ENCODE measurements around the gene RHEB.
A peak's percentile ranks its signal among the peaks of the same experiment; 100 is the strongest.

Gene RHEB

DNA sequence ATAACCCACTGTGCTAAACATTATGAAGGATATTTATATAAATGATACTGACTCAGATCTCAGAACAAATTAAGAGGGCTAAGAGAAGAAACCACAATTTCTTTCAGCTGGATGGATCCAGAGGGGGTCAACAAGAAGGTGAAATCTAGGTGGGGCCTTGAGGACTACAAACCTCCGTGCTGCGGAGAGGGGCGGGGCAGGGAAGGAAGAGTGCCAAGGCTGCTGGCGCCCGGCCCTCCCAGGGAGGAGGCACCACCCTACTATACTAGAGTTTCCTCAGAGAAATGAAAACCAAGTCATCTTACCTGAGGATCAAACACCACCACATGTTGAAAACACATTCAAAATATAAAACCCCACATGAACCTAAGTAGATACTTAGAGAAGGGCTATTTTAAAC lies 50.4 kb downstream of the RHEB start:
- no peak for DNase-seq

DNA sequence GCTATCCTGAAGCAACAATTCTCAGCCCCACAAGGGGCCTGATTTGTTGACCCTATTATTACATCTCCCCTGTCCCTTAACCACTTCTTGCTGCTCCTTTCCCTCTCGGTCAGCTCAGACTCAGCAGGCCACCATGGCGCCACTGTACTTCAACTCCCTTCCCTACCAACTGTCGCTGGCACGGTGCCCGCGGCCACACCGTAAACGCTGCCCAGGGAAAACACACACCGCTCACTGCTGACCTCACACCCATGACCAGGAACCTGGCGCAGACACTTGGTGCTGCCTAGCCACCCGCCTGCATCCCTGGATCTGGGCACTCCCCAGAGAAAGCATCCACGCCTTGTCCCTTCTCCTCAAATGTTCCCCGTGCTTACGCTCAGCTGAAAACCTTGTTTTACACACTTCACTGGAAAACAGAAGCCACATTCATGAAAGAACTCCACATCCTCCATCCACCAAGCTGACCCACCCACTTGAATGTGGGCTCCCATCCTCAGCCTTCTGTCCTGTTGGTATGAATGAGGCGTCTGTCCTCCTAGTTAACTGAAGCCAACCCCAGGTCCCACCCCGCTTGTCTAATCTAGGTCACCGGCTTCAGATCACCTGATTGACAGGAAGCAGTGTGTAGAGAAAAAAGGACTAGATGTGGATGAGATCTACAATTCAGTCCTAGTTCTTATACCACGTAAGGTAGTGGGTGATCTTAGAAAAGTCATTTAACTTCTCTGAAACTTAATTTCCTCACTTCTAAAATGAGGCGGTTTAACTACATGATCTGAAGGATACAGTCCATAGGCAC lies 51.3 kb downstream of the RHEB start:
- peak; percentile 12 for DNase-seq

DNA sequence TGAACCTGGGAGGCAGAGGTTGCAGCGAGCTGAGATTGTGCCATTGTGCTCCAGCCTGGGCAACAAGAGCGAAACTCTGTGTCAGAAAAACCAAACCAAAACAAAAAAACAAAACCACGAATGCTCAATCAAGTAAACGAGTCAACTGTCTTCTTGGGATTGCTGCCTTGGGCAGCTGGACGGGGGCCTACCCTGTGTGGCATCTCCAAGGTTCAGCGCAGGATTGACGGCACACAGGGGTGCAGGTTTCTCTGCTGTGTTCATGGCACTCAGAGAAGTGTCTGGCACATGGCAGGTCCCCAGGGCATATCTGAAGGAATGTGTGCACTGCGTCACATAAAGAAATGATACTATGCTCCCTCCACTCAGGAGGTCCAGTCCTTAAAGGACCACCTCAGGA lies 54.5 kb downstream of the RHEB start:
- DNase-seq, result no peak

DNA sequence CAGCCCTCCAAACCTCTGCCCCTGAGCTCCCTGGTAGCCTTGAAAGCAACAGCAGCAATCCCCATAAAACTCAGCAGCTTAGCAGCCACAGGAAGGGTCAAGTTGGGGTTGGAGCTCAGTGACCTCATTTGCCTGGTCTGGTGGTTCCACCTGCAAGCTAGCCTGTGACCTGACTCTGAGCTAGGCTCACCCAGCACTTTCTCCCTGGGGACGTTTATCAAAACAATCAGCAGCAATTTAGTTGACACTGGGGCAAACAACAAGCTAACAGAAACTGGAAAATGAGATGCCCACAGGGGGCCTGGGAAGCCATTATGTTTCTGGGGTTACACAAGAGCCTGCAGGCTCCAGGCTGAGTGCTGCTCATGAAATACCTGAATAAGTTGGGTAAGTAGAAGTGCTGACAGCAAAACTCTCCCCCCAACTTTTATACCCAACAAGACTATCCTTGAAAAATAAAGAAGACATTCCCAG lies 57.4 kb downstream of the RHEB start:
- no peak for DNase-seq

DNA sequence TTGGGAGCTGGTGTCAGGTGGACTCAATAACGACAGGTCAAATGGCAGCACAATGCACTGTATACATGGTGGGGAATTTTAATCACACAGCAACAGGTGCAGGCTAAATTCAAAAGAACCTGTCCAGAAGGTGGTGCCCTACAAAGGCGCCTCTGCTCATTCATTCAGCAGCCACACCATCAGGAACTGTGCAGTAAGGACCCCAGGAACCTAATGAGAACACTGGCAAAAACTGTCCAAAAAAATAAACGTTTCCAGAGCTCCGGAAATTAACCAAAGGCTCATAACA lies 57.8 kb downstream of the RHEB start:
- DNase-seq, result no peak

DNA sequence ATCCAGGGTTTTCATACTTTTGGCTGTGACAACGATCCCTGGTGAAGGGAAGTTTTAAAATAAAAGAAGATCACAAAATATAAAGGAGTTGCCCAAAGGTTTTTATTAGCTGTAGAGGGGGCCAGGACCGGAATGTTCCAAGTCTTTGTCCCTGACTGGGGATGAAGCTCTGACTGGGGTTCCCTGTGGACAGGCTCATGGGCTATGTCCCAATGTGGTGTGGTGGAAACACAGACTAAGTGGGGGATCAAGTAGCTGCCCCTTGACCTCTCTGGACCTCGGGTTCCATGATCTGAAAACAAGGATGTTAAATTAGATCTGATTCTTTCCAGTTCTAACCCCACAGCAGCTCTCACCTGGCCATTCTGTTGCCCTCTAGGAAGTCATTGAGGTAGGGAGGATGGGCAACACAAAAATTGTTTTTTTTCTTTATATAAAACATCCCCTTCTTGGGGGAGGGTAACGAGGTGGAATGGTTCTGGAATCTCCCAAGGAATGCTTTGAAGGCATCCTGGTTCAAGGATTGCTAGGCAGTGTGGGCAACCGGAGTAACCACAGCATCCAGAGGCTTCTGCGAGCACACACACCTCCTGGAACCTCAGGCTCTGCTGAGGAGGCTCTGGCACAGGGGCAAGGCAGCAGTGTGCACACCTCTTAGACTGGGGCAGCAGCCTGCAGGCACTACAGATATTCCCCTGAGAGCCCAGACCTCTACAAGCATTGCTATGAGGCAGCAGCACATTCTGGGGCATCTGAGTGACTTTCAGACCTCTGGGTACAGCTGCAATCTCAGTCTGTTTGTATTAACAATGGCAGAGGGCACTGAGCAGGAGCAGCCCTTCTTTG lies 58.4 kb downstream of the RHEB start:
- no peak for DNase-seq

DNA sequence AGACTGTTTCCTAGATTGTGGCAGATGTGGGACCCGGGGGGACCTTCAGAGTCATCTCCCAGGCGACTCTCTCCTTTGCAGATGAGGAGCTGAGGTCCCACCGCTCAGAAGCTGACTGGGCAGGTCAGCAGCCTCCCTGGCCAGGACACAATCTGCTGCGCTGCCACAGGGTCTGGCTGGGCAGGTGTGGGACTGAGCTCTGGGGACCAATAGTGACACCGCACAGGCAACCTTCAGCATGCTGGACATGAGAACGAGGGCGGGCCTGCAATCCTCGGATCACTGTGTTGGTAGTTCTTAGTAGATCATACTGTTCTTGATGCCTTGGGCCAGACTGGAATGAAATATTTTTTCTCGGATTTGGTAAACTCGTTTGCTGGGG lies 59.2 kb downstream of the RHEB start:
- DNase-seq, result no peak

DNA sequence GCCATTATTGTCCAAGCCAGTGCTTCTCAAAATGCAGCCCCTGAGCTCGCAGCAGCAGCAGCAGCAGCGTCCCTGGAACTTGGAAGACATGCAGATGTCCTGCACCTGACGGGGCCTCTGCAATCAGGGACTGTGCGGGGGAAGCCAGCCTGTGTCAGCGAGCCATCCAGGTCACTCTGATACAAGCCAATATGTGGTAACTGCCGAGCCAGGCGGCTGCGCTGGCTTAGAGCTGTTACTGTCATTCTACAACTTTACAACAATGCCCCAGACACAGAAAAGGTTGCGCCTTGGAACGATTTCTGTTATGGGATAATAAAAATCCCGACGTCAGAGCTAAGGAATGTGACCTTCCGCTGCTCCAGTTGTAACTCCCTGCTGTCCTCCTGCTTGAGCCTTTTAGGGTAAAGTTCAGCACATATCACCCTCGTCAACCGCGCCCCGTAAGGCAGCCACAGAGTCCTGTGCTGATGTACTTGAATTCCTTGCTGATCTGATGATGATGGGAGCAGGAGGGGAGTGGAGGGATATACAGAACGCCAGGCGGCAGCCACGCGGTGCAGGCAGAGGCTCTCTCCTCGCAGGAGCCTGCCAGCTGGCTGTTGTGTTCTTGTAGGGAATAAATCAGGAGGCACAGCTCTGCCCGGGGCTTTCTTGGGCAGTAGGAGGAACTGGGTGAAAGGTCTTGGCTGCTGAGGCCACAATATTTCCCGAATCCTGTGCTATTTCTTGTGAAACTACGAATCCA lies 59.8 kb downstream of the RHEB start:
- no peak for DNase-seq

DNA sequence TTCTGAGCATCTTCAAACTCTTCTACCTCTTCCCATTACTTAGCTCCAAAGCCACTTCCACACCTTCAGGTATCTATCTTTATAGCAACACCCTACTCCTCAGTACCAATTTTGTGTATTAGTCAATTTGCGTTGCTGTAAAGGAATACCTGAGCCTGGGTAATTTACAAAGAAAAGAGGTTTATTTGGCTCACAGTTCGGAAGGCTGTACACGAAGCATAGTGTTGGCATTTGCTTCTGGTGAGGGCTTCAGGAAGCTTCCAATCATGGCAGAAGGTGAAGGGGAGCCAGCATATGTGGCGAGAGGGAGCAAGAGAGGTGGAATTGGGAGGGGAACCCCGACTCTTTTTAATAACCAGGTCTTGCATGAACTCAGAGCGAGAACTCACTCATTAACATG lies 62.2 kb downstream of the RHEB start:
- DNase-seq, result no peak

DNA sequence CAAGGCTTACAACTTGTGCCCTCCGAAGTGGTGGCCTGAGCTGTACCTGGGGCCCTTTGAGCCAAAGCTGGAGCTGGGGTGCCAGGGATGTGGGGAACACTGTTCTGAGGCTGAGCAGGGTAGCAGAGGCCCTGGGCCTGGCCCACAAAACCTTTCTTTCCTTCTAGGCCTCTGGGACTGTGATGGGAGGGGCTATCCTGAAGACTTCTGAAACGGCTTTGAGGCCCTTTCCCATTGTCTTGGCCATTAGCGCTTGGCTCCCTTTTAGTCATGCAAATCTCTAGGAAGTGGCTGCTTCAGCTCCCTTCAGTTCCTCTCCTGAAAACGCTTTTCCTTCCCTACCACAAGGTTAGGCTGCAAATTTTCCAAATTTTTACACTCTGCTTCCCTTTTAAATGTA lies 62.9 kb downstream of the RHEB start:
- DNase-seq, result no peak

DNA sequence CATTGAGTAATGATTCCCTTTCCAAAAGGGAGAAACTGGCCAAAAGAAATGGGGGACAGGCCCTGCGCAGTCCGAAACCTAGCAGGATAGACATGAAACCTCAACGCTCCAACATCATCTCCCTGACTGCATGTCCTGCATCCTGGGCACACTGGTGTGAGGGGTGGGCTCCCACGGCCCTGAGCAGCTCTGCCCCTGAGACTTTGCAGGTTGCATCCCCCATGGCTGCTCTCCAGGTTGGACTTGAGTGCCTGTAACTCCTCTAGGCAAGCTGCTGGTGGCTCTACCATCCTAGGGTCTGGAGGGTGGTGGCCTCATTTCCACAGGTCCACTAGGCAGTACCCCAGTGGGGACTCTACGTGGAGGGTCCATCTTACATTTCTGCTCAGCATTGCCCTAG lies 63.4 kb downstream of the RHEB start:
- DNase-seq, result no peak

DNA sequence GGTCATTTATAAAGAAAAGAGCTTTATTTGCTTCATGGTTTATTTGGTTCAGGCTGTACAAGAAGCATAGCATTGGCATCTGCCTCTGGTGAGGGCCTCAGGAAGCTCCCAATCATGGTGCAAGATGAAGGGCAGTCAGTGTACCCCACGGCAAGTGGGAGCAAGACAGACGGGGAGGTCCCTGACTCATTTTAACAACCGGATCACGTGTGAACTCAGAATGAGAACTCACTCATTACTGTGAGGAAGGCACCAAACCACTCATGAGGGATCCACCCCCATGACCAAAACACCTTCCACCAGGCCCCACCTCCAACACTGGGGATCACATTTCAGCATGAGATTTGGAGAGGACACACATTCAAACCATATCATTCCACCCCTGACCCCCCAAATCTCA lies 64.0 kb downstream of the RHEB start:
- no peak for DNase-seq

DNA sequence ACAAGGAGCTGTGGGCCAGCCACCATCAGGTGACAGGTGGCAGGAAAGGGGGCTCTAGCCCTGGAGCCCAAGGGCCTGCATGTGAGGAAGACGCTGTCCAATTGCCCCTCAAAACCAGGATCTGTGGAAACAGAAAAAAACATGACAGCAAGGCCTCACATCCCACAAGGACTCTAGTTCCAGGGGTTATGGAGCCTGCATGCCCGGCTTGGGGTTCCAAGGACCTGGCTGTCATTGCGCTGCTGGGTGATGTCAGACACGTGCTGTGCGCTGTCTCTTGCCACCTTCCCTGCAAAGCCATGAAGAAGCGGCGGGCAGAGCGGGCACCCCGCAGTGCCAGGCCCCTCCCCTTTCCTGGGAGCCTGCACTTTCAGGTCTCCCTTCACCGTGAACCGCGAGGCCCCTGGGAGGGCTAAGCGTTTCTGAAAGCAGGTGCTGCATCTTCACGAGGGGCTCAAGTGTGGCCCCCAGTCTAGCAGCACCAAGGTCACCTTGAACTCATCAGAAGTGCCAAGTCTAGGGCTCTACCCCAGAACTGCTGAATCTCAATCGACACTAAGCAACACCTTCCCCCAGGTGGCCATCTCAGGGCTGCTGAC lies 64.7 kb downstream of the RHEB start:
- no peak for DNase-seq

DNA sequence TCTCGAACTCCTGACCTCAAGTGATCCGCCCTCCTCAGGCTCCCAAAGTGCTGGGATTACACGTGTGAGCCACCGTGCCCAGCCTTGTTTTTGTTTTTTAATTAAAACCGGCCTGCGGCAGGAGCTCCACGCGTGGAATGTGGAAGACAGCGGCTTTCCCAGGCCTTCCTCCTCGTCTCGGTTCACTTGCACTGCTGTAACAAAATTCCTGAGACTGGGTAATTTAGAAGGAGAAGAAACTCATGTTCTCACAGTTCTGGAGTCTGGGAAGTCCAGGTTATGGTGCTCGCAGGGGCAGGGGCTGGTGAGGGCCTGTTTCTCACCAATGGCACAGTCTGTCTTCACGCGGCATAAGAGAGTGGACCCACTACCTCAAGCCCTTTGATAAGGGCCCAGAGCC lies 65.4 kb downstream of the RHEB start:
- no peak for DNase-seq

DNA sequence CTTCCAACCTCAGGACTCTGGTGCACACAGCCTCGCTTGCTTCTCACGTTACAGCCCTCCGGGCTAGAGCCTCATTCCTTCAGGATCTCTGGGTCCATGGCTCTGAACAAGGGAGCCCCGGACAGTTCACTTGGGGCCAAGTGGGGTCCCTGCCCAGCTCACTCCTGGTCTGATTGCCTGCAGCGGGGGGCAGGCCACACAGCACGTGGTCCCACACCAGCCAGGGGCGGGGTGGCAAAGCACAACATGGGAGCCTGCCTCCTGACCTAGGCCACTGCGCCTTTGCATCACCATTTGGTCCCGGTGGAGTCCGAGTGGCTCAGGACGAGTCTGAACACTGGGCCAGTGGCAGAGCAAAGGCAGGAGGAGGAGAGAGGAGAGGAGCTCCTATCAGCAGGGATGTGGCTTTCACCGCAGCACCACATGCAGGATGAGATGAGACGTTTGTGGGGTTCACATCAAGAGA lies 66.3 kb downstream of the RHEB start:
- DNase-seq, result peak; percentile 19

DNA sequence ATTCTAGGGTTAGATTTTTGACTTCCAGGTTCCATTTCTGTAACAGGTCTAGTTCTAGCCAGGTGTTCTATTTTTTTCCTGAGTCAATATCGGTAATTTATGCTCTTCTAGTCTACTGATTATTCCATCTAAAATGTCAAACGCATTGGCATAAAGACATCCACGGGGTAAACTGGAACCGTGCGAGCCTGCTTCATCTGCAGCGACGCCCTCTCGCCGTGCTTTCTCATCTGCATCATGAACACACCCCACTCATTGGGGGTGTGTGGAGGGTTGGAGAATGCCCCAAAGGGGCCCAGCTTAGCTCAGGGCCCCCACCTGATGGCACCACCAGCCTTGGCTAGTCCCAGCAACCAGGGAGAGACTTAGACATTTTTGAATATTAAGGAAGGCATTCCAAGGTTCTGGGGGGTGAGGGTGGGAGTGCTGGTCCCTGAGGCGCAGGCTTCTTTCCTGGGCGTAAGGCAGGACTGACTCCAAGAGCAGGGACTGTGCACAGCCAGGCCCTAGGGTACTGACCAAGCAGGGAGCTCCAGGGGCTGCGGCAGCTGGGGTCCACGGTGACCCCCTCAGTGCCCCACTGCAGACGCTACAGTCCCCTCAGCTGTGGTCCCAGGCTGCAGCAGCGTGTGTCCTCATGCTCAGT lies 66.9 kb downstream of the RHEB start:
- DNase-seq, result no peak

DNA sequence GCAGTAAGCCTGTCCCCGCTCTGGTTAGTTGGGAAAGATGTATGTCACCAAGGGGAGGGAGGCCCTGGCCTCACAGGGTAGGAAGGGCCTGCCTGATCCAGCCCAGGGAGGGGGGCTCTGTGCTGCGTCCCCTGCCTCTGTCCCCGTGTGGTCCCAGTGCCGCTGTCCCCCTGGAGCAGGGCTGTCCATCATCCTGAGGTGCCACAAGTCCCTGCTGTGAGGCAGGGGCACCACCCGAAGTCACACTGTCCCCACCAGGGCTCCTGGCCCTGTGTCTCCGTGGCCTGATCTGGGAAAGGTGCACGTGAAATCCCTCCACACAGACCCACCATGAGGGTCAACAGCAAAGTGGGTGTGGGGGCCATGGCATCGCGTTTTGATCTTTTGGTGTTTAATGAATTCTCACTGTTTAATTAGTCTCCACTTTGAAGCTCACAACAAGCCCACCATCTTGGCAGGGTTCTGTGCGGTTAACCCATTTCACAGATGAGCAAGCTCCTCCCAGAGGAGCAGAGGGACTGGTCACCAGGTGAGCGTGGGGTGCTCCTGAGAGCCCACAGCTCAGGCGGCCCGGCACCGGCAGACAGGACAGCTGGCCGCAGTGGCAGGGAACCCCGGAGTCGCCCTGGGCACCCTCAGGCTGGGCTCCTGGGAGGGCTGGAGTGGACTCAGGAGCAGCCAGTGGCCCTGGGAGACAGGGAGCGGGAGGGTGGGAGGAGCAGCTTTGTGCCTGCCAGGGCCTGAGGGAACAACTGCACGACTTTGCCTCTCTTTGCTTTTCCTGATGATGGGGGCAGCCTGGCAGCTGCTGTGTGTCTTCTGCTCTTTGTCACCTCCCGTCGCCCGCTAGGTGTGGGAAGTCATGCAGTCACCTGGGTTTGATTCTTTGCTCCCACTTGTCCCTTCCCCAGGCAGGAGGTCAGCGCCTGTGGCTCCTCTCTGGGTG lies 67.8 kb downstream of the RHEB start:
- DNase-seq, result no peak

DNA sequence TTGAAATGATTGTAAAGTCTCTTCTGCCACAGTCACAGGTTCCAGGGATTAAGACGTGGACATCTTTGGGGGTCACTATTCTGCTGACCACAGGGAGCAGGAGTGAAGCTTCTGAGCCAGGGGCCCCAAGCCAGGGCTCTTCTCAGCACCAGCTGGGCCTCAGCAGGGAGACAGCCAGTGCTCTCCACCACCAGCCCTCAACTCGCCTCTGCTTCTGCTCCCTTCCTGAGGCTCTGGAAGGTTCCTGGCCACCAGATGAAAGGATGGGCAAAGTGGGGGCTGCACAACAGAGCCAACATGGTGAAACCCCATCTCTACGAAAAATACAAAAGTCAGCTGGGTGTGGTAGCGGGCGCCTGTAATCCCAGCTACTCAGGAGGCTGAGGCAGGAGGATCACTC lies 68.5 kb downstream of the RHEB start:
- no peak for DNase-seq

DNA sequence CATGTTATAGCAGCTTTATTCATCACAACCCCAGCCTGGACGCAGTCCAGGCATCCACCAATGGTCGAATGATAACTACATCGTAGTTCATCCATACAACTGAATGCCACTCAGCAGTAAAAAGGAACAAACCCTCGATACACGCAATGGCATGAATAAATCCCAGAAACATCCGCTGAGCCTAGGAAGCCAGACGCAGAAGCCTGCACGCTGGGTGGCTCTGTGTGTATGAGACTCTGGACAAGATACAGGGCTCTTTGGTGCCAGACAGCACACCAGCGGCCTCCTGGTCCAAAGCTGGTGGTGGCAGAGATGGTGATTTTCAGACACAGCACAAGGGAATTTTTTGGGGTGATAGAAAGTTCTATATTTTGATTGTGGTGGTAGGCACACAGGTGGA lies 69.7 kb downstream of the RHEB start:
- no peak for DNase-seq

DNA sequence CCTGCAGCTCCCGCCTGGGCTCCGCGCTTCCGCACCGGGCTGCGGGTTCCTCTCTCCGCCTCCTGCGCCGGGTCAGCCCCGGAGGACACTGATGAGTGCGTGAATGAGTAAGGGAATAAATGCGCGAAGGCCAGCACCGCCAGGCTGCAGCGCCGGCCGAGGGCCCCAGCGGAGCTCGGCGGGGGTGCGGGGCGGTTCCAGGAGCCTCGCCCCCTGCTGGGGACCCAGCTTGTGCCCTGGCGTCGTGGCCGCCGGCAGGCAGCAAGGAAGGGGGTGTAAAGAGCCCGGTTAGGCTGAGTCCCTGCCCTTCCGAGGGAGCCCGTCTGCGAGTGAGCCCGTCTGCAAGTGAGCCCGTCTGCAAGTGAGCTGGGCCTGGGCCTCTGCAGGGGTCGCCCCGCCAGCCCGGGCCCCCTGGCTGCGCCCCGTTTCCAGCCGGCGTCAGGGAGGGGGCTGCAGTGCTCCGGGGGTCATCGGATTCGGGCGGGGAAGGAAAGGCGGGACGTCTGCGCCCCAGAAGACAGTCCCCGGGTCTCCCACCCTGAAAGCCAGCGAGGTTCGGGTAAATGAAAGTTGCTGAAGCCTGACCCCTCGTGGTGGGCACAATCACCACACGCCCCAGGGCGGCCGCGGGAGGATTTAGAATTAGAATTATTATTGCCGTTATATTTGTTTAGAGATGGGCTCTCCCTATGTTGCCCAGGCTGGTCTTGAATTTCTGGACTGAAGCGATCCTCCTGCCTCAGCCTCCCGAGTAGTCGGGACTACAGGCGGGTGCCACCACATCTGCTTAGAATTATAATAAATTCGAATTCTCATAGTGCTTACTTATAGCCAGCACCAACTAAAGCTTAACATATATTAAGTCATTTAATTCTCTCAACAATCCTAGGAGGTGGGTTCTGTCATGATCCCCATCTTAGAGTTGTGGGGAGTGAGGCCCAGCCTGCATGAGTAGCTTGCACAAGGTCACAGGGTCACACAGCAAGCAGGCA lies 71.1 kb downstream of the RHEB start:
- peak; percentile 78 for DNase-seq
